H1 (cell line): ENCODE measurements around the gene RAP1GAP. TPM values are rescaled to one million over a fixed set of nuclear protein-coding genes. Genes with fewer than 3 reads are reported as not detected.

Experiments
- CTCF ChIA-PET: fragments of 300-600 bp; sonication (Branson Sonifier 250); formaldehyde crosslinking; loops from one replicate; lab custom pipeline; 2021; ENCODE audit not compliant: partially characterized antibody; lab: Charles Lee
- POLR2A ChIA-PET: fragments of 300-600 bp; sonication (Branson Sonifier 250); formaldehyde crosslinking; loops from one replicate; lab custom pipeline; 2021; ENCODE audit warnings: inconsistent platforms; ENCODE audit not compliant: partially characterized antibody; lab: Charles Lee
- DNase-seq, 2 experiments: peaks; one replicate each; pipeline versions ENCODE4 v3.0.0 to v3.0.0-alpha.2; 2010 to 2022; ENCODE audit warnings: low spot score in 2 of 2, low read depth in 1 of 2, mixed read lengths in 1 of 2
- FAIRE-seq: peaks from 2 replicates; lab custom pipeline; 2011; peaks lifted over from hg19 to GRCh38; lab: Jason Lieb, UNC
- H2AFZ ChIP-seq: 2 replicates; pipeline ENCODE4 v1.8.1; 2012; ENCODE audit warnings: low read length, inconsistent platforms
- H2AK5ac ChIP-seq: 2 replicates; pipeline ENCODE4 v1.6.1; 2013; ENCODE audit warnings: low read depth, low read length
- H2BK120ac ChIP-seq: replicated peaks from 2 replicates; pipeline ENCODE3; 2013; ENCODE audit warnings: low read depth, low read length, inconsistent platforms
- H2BK12ac ChIP-seq: 2 replicates; pipeline ENCODE4 v1.6.1; 2013; ENCODE audit warnings: low read depth, low read length
- H2BK15ac ChIP-seq: 2 replicates; pipeline ENCODE4 v1.6.1; 2013; ENCODE audit warnings: low read length
- H2BK20ac ChIP-seq: 2 replicates; pipeline ENCODE4 v1.6.1; 2013; ENCODE audit warnings: low read length
- H2BK5ac ChIP-seq: 2 replicates; pipeline ENCODE4 v1.6.1; 2013; ENCODE audit warnings: low read depth, low read length
- H3K14ac ChIP-seq: 2 replicates; pipeline ENCODE4 v1.6.1; 2013; ENCODE audit warnings: inconsistent platforms; ENCODE audit not compliant: insufficient read length
- H3K18ac ChIP-seq: 2 replicates; pipeline ENCODE4 v1.6.1; 2013; ENCODE audit warnings: low read length; ENCODE audit errors: extremely low read depth
- H3K23ac ChIP-seq: 2 replicates; pipeline ENCODE4 v1.6.1; 2013; ENCODE audit warnings: inconsistent platforms; ENCODE audit not compliant: insufficient read length
- H3K23me2 ChIP-seq: 2 replicates; pipeline ENCODE4 v1.6.1; 2013; ENCODE audit warnings: low read depth, low read length
- H3K27ac ChIP-seq: 2 replicates; pipeline ENCODE4 v1.6.1; 2011; ENCODE audit warnings: low read depth, low read length, inconsistent platforms
- H3K27me3 ChIP-seq, 4 experiments: replicated peaks in 1 of 4; 1 replicate in 1 of 4; 2 replicates in 3 of 4; pipeline versions ENCODE4 v1.6.1 to v1.8.1; 2011 to 2013; ENCODE audit warnings: low read length in 3 of 4, mild to moderate bottlenecking in 3 of 4, inconsistent platforms in 2 of 4, mixed read lengths in 2 of 4, moderate library complexity in 1 of 4; ENCODE audit not compliant: control insufficient read depth in 3 of 4, insufficient read depth in 3 of 4; ENCODE audit errors: extremely low read depth in 1 of 4
- H3K36me3 ChIP-seq, 4 experiments: 2 replicates each; pipeline versions ENCODE4 v1.6.1 to v1.8.1; 2011 to 2013; ENCODE audit warnings: mild to moderate bottlenecking in 4 of 4, low read length in 3 of 4, moderate library complexity in 2 of 4, control low read depth in 1 of 4, inconsistent platforms in 1 of 4; ENCODE audit not compliant: insufficient read depth in 4 of 4, control insufficient read depth in 2 of 4
- H3K4ac ChIP-seq: replicated peaks from 2 replicates; pipeline ENCODE3; 2013; ENCODE audit warnings: low read length, low read depth, mixed read lengths, inconsistent platforms; ENCODE audit not compliant: insufficient read length
- H3K4me1 ChIP-seq, 4 experiments: replicated peaks in 1 of 4; 1 replicate in 1 of 4; 2 replicates in 3 of 4; pipeline versions ENCODE4 v1.6.1 to v1.8.1; 2011 to 2013; ENCODE audit warnings: low read length in 3 of 4, inconsistent platforms in 2 of 4, mixed read lengths in 1 of 4; ENCODE audit not compliant: insufficient read depth in 4 of 4, control insufficient read depth in 3 of 4
- H3K4me2 ChIP-seq, 2 experiments: 2 replicates each; pipeline versions ENCODE4 v1.6.1 to v1.8.1; 2011 to 2013; ENCODE audit warnings: low read depth in 2 of 2, low read length in 2 of 2, control low read depth in 1 of 2, inconsistent platforms in 1 of 2, mild to moderate bottlenecking in 1 of 2; ENCODE audit not compliant: insufficient read depth in 1 of 2
- H3K4me3 ChIP-seq, 4 experiments: fragments of 200-600, 300-600 bp in 1 of 4; sonication (generic), shearing (Covaris generic), sonication (Bioruptor Twin) in 1 of 4; 2 replicates each; pipeline versions ENCODE4 v1.5.1 to v1.8.1; 2011 to 2016; ENCODE audit warnings: low read length in 4 of 4, low read depth in 3 of 4, control low read depth in 2 of 4, inconsistent platforms in 2 of 4, mild to moderate bottlenecking in 2 of 4, mixed read lengths in 1 of 4, moderate library complexity in 1 of 4; ENCODE audit not compliant: insufficient read depth in 2 of 4; ENCODE audit errors: extremely low read depth in 1 of 4
- H3K56ac ChIP-seq: replicated peaks from 2 replicates; pipeline ENCODE3; 2013; ENCODE audit warnings: low read depth, mild to moderate bottlenecking, mixed read lengths, low read length, inconsistent platforms; ENCODE audit not compliant: insufficient read length
- H3K79me1 ChIP-seq: 2 replicates; pipeline ENCODE4 v1.6.1; 2013; ENCODE audit warnings: low read depth, low read length, control low read depth
- H3K79me2 ChIP-seq, 2 experiments: 2 replicates each; pipeline versions ENCODE4 v1.6.1 to v1.8.1; 2012 to 2013; ENCODE audit warnings: low read length in 2 of 2, mild to moderate bottlenecking in 2 of 2, inconsistent platforms in 1 of 2; ENCODE audit not compliant: insufficient read depth in 2 of 2, control insufficient read depth in 1 of 2
- H3K9ac ChIP-seq, 4 experiments: replicated peaks in 1 of 4; 1 replicate in 1 of 4; 2 replicates in 3 of 4; pipeline versions ENCODE4 v1.6.1 to v1.8.1; 2011 to 2013; ENCODE audit warnings: low read depth in 3 of 4, low read length in 3 of 4, control low read depth in 2 of 4, mild to moderate bottlenecking in 2 of 4, moderate library complexity in 2 of 4, inconsistent platforms in 1 of 4; ENCODE audit errors: extremely low read depth in 1 of 4
- H3K9me3 ChIP-seq, 2 experiments: 2 replicates each; pipeline versions ENCODE4 v1.6.1 to v1.8.1; 2012 to 2013; ENCODE audit warnings: mild to moderate bottlenecking in 2 of 2, moderate library complexity in 2 of 2, control low read depth in 1 of 2, inconsistent platforms in 1 of 2, low read depth in 1 of 2, low read length in 1 of 2, mixed read lengths in 1 of 2; ENCODE audit not compliant: insufficient read depth in 2 of 2
- H4K20me1 ChIP-seq, 2 experiments: replicated peaks in 1 of 2; 2 replicates each; pipeline versions ENCODE3 to v1.8.1; 2011 to 2013; ENCODE audit warnings: inconsistent platforms in 2 of 2, low read length in 2 of 2, mild to moderate bottlenecking in 1 of 2; ENCODE audit not compliant: insufficient read depth in 2 of 2, control insufficient read depth in 1 of 2
- H4K5ac ChIP-seq: 2 replicates; pipeline ENCODE4 v1.6.1; 2013; ENCODE audit warnings: low read length, low read depth, mixed read lengths, inconsistent platforms; ENCODE audit not compliant: insufficient read length
- H4K8ac ChIP-seq: 2 replicates; pipeline ENCODE4 v1.8.0; 2013; ENCODE audit warnings: mild to moderate bottlenecking, moderate library complexity, low read length, inconsistent platforms; ENCODE audit not compliant: insufficient read depth; ENCODE audit errors: extremely low read depth
- H4K91ac ChIP-seq: replicated peaks from 2 replicates; pipeline ENCODE3; 2013; ENCODE audit warnings: low read length, mixed read lengths, inconsistent platforms; ENCODE audit not compliant: insufficient read length
- ASH2L ChIP-seq: fragments of 200-600, 300-600 bp; sonication (generic); IDR thresholded peaks from one replicate; pipeline ENCODE4 v1.7.1; 2017; ENCODE audit warnings: low read length
- CBX8 ChIP-seq: fragments of 300-800, 300-1000 bp; sonication (generic); IDR thresholded peaks from 2 replicates; pipeline ENCODE4 v1.7.1; 2016; ENCODE audit warnings: low read depth, low read length, borderline replicate concordance
- EGR1 ChIP-seq: IDR thresholded peaks from 2 replicates; pipeline ENCODE4 v1.6.1; 2011; ENCODE audit warnings: low read depth, low read length, borderline replicate concordance
- TEAD4 ChIP-seq: IDR thresholded peaks from 2 replicates; pipeline ENCODE4 v1.6.1; 2012; ENCODE audit warnings: low read depth, low read length, inconsistent platforms, mixed read lengths
- WGBS, 2 experiments: shearing (Covaris generic) in 1 of 2; methylation state at CpG; one replicate each; pipeline versions ENCODE4 v1.1.6 to v1.1.7; 2013 to 2015; ENCODE audit warnings: low lambda C conversion rate in 2 of 2, mixed read lengths in 2 of 2, inconsistent platforms in 1 of 2, low coverage in 1 of 2, missing lambda C conversion rate in 1 of 2; ENCODE audit not compliant: insufficient replicate concordance in 2 of 2, insufficient coverage in 1 of 2, insufficient read length in 1 of 2; ENCODE audit errors: extremely low coverage in 1 of 2, missing lambda C conversion rate in 1 of 2; 5-methylcytosine and 5-hydroxymethylcytosine counted together
- polyA plus RNA-seq, 7 experiments: library from polyadenylated mRNA; depleted of rRNA in 3 of 7; stranded (reverse) in 5 of 7; unstranded in 2 of 7; fragments of >200 nt in 5 of 7; fragments of 200-250 nt in 2 of 7; gene quantifications; 1 replicate in 5 of 7; 2 replicates in 1 of 7; 4 replicates in 1 of 7; pipeline versions ENCODE4 v1.2.1 to v1.2.3, GENCODE V29; 2011 to 2013; ENCODE audit warnings: missing spikeins in 2 of 7, mixed read lengths in 2 of 7
- total RNA-seq: library from RNA; stranded (reverse); fragmentation: NEBNext Ultra II Directional; extraction: Animal tissue kit (Norgen Biotek cat#: 25700); gene quantifications from 2 replicates; pipeline ENCODE4 v1.2.1, GENCODE V29; 2021

The RAP1GAP gene
- total and polyA plus RNA-seq, 2 of the 8 experiments (the other 6 are each of a cell fraction or from before 2014, with no cell fraction given), result 8.4 TPM

- no peaks in the 10 kb centered on the region; a peak in 2 of 7 replicates for H3K4me1 ChIP-seq
- peaks cover 2 to 7% of the 10 kb centered on the region in 2 experiments for H4K20me1 ChIP-seq
- no peak overlapping the region for H3K14ac ChIP-seq
- H4K5ac ChIP-seq, result no peak overlapping the region
- no peak for TF ChIP-seq TEAD4
- no peak for TF ChIP-seq EGR1
- no peak for TF ChIP-seq ASH2L
- no peak for TF ChIP-seq CBX8
- H3K4me2 ChIP-seq, result no peak overlapping the region
- no peak overlapping the region for H3K18ac ChIP-seq
- DNase-seq, result no peak
- FAIRE-seq, result no peak
- H3K4ac ChIP-seq, result no peak overlapping the region
- no peaks in the 10 kb centered on the region for H3K79me2 ChIP-seq
- H2BK15ac ChIP-seq, result no peak overlapping the region
- no peak overlapping the region for H2AK5ac ChIP-seq
- no peak overlapping the region for H2BK120ac ChIP-seq
- H2BK5ac ChIP-seq, result peak overlapping the region; percentile 21; the same call in 1 of the 2 replicates
- no peak overlapping the region for H4K91ac ChIP-seq
- H2AFZ ChIP-seq, result no peak overlapping the region
- H3K23me2 ChIP-seq, result no peaks in the 10 kb centered on the region
- H3K9ac ChIP-seq, result no peak overlapping the region
- H3K23ac ChIP-seq, result no peak overlapping the region
- H3K4me3 ChIP-seq, result no peak overlapping the region
- peak overlapping the region; percentile 9; the same call in 1 of the 2 replicates for H4K8ac ChIP-seq
- POLR2A ChIA-PET, result no interaction called here
- H2BK20ac ChIP-seq, result no peak overlapping the region
- CTCF ChIA-PET, result interaction anchor here (0.6 to 4.2 kb wide), 5 partner anchors 11 to 361 kb away, joined by 3 to 17 read pairs (median 4); no protein-coding TSS in a partner anchor
- H3K36me3 ChIP-seq, result peaks cover 2 to 8% (median 4%) of the 10 kb centered on the region in 4 experiments; a peak in 5 of 8 replicates
- H3K27me3 ChIP-seq, result no peaks in the 10 kb centered on the region
- H3K9me3 ChIP-seq, result no peaks in the 10 kb centered on the region
- H3K56ac ChIP-seq, result no peak overlapping the region
- peaks cover 3% of the 10 kb centered on the region; the same call in 1 of the 2 replicates for H3K79me1 ChIP-seq
- H3K27ac ChIP-seq, result no peak overlapping the region
- no peak overlapping the region for H2BK12ac ChIP-seq
- WGBS, 2 experiments, result 90% methylated on average over 15 of the region's 15 CpGs; no CpG with 5 or more reads in 1 of the 2 experiments
Observed at GRCh38 chr1:21562896-21563295, 106.3 kb downstream of the RAP1GAP start.
